Activated CD4-positive, alpha-beta T cell treated with anti-CD3 and anti-CD28 coated beads, Interleukin-2, Interleukin-4, amounts not matched to agents 100 ng/mL and 50 ng/mL, durations not matched to agents 16 hours and 8 hours (primary cell): ENCODE data around the gene SYPL2.
A peak's percentile ranks its signal among the peaks of the same experiment; 100 is the strongest.

ENCODE experiments used
- DNase-seq: peaks from one replicate; pipeline ENCODE4 v3.0.0-alpha.2; 2020; ENCODE audit warnings: low spot score

Gene SYPL2

DNA sequence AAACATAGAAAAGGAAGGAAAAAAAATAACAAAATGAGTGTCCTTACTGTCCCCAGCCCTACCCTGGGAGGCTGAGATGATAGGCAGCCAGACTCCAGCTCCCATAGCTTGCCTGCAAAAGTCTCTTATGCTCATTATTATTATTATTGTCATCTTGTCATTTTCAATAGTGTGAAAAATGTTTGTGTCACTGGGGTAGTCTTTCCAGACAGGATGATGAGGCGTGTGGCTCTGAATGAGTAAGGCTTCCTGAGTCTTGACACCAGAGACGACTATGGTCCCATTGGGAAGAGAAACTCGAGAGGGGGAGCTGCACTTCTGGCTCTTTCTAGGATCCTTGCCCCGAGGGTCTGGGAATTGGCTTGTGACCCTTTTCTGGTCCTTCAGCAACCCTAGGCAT lies 26.4 kb downstream of the SYPL2 start:
- DNase-seq: no peak

DNA sequence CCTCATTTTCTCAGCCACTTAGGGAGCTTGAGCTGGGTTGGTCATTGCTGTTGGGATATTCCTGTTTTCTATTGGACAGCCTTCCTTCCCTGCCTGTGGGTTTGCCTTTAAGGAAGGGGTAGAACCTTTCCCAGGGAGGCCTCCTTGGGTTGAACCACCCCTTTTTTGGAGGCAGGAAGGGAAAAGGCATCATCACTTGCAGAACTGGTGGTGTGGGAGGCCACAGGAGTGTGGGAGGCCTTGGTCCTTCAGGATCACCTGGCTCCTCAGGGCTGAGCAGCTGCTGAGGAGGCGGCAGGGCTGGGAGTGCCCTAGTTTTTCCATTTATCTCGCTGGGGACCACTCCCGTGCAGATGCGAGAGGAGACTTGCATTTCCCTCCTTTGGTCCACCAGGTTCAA lies 26.9 kb downstream of the SYPL2 start:
- no peak for DNase-seq

DNA sequence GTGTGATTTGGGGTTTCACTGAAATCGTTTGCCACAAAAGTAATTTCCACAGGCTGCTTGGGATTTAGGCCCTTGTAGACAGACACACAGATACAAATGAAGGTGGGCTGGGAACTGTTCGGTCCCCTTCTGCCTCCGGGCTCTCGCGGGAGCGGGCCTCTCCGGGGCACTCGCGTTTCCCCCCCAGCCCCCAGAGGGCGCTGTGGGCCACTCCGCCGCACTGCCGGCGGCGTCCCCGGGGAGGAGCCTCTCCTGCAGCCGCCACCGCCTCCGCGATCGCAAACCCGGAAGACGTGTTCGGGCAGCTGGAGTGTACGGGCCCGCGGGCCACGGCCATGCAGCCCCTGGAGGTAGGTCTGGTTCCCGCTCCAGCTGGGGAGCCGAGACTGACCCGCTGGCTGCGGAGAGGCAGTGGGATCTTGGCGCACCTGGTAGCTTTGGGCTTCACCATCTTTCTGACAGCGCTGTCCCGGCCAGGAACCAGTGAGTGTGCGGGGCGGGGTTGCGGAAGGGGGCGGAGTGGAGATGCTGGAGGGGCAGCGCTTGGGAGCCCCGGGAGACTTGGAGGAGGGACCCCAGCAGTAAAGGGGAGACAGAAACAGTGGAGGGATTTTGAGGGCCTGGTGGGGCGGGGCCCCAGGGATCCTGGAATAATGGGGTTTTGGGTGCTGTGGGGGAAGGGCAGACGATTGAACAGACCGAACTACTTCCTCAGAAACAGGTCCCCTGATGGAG lies 27.6 kb downstream of the SYPL2 start, which contains the start of gene CYB561D1:
TSS of gene CYB561D1 (plus strand) at position 290 of the 735 bp plus-strand sequence. CDS start at position 336, 46 bp downstream.
- DNase-seq: peak; percentile 89

DNA sequence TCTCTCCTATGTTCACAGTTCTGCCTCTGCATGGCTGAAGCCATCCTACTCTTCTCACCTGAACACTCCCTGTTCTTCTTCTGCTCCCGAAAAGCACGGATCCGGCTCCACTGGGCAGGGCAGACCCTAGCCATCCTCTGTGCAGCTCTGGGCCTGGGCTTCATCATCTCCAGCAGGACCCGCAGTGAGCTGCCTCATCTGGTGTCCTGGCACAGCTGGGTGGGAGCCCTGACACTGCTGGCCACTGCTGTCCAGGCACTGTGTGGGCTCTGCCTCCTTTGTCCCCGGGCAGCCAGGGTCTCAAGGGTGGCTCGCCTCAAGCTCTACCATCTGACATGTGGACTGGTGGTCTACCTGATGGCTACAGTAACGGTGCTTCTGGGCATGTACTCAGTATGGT lies 29.4 kb downstream of the SYPL2 start:
- DNase-seq: no peak

DNA sequence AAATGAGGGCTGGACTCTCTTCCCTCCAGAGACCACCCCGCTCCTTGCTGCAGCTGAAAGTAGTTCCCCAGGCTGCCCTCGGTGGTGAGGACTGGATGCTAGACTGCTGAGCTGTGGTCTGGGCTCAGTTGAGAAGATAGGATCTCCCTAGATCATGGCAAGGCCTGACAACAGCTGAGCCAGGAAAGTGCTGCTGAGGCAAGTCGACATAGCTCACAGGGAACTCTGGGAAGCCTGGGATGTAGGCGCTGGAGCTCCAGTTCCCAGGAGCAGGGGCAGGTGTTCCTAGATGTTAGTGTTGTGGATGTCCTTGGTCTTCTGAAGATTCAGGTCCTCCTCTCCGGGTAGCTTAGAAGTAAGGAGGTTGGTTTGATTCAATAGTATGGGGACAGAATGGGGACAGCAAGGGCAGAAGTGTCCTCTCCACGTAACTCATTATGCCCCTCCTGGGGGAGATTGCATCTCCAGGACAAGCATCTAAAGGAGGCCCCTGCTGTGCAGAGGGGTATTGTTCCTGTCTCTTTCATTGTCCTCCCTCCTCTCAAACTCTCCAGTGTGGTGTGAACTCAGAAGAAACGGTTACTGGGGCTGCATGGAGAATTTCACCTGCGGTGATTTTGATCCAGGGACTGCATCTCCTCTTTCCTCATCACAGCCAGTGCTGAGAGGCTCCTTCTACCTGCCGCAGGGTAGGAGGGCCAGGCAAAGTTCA lies 31.3 kb downstream of the SYPL2 start:
- DNase-seq: no peak

DNA sequence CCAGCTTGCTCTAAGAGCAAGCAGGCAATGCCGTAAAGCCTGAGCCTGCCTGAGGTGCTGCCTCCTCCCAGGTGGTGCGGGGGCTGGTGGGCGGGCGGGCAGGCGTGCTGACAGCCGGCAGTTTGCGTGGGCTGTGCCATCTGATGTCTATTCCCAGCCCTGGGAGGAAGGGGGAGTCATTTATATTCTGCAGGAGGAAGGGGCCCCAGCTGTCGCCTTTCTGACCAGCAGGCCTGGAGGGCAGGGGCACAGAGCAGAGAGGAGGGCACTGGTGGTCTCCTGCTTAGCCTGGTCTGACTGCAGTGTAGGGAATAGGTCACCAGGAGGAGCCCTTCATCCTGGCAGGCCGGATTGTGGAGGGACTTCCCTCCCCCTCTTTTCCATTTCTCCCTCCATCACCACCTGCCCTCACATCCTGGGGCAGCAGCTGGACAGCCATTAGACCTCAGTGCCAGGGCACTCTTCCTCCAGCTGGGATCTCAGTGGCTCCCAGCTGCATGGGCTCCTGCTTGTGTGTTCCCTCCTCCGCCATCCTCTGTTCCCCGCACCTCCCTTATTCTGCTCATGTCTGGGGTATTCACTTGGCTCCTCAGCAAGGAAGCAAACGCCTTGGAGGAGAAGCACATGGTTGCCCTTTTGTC lies 31.9 kb downstream of the SYPL2 start:
- DNase-seq: no peak

DNA sequence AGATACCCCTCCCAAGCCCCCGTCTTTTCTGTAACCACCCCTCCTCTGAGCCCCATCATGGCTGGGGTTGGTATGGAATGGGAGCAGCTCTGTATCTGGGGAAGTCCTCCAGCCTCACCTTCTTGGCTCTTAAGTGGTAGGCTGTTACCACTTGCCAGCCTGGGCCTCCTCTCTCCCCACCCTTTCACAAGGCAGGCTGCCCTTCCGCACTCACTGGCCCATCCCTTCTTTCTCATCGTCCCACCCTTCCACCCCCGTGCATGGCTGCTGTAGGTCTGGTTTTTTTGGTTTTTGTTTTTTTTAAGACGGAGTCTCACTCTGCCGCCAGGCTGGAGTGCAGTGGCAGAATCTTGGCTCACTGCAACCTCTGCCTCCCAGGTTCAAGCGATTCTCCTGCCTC lies 32.7 kb downstream of the SYPL2 start:
- DNase-seq: no peak

DNA sequence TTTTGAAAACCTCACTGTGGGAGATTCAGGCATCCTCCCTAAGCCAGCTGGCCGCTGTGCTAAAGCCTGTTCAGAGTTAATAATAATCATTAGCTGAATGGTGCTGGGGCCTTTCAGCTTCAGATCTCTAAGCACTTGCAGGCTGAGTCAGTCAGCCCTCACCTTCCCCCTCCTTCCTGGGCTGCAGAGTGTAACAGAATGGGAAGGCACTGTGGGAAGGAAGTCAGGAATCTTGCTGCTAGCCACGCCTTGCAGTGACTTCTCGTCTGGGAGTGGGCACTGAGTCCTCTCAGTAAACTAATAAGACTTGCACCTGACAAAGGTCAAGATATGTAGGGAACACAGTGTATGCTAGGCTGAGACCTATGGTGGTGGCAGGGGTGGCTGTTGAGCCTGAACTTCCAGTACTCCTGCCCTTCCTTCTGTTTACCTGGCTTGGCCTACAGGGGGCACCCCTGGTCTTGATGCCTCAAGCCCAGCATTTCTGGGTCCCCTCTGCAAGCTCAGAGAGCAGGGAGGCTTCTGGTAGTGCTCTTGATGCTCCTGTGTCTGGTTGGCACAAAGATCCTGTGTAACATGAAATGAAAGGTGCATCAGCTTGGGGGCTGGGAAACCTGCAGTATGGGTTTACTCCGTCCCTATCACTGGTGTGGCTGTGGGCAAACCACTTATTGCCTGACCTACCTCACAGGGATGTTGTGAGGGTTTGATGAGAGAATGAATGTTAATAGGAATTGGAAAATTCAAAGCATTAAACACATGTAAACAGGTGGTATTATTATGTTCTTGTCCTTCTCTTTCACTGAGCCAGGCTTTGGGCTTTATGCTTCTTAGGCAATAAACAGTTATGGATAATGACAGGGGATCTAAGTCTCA lies 33.6 kb downstream of the SYPL2 start:
- peak; percentile 34 for DNase-seq

DNA sequence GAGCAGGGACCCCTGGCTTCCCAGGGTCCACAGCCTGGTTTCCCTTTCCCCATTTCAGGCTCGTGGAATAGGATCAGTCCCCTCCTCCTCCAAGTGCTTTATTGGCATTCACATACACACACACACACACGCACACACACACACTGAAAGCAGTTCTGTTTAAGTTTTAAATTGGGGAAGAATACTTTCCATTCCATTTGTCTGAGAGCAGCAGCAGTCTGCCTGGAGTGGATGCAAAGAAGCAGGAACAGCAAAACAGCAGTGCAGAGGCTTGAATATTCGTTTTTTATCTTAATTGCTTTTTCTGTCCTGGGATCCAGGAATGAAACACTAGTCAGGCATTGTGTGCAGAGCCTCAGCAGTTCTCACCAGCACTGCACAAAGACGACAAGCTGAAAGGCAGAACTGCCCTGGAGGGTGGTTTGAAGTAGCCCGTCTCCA lies 34.6 kb downstream of the SYPL2 start:
- DNase-seq: no peak

DNA sequence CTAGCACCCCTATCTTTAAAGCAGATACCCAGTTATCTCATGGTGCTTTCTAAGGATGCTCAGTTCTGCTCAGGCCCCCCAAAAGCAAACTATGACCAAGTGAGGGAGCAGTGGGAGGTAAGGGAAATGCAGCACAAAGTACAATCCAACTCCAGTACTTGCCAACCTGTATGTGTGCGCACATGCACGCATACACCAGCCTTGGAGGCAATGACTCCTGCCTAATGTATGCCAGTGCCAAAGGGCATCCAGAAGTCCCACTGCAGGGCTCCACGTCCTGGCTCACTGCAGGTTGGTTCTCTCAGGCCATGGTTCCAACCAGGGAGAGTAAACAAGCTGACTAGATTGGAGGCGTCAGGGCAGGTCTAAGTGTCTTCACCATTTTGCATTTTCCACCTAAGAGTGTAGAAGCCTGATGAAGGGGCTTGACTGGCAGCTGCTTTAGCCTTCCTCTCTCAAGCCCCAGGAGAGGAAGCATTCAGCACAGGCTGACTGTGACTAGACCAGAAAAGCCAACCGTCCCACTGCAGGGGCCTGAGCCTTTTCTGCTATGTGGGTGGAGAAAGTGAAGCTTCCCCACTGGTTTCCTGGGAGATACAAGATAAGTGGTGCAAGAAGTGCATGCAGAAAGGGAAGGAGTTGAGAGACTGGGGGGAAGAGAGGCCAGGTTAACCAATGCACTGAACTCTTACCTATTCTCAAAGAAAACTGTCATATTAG lies 35.5 kb downstream of the SYPL2 start:
- no peak for DNase-seq

DNA sequence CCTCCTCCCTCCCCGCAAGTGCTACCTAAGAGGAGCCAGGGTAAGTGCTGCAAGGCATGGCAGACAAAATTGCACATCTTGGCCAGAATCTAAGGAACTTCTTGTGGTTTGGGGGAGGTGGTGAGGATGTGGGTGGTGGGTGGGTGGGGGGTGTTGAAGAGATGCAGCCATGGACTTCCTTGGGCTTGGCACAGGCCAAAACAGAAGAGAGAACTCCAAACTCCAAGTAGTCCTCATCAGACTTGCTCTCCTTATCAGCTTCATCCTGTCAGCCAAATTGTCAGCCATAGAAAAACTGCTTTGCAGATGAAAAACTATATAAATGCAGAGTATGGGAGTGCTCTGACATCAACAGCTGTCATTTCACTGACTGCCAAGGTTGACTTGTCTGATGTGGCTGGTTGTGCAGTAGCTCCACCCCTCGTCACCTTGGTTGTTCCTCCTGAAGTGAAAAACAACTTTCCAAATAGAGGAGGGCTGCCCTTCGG lies 36.1 kb downstream of the SYPL2 start:
- peak; percentile 9 for DNase-seq

DNA sequence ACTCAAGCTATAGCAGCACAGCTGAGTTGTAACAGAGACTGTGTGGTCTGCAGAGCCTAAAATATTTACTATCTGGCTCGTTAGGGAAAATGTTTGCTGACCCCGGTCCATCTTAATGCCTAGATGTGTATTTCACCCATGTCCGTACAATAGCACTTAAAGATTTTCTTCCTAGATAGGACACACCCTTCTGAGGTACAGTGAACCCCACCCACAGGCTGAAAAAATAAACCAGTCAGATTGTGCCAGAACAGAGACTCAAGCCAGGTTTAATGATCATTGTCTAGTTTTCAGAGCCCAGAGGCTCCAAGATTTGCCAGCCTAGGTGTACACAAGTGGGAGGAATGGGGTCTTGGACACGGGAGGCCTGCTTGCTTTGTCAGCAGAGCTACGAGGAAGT lies 37.6 kb downstream of the SYPL2 start:
- no peak for DNase-seq

DNA sequence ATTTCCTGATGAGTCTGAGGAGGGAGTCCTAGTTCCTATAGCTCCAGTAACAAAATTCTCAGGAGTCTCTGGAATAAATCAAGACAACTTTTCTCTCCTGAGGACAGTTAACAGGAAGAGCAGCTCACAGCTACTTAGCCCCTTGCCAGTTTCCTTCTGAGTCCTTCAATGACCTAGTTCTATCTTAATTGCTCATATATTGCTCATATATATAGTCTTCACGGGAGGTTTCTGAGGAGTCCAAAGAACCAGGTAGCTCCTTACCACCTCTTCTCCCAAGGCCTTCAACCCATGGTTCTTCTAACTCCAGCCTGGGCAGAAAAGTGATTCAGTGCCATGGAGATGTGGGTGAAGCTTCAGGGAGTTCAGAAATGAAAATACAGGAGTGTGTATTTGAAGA lies 38.6 kb downstream of the SYPL2 start:
- no peak for DNase-seq

DNA sequence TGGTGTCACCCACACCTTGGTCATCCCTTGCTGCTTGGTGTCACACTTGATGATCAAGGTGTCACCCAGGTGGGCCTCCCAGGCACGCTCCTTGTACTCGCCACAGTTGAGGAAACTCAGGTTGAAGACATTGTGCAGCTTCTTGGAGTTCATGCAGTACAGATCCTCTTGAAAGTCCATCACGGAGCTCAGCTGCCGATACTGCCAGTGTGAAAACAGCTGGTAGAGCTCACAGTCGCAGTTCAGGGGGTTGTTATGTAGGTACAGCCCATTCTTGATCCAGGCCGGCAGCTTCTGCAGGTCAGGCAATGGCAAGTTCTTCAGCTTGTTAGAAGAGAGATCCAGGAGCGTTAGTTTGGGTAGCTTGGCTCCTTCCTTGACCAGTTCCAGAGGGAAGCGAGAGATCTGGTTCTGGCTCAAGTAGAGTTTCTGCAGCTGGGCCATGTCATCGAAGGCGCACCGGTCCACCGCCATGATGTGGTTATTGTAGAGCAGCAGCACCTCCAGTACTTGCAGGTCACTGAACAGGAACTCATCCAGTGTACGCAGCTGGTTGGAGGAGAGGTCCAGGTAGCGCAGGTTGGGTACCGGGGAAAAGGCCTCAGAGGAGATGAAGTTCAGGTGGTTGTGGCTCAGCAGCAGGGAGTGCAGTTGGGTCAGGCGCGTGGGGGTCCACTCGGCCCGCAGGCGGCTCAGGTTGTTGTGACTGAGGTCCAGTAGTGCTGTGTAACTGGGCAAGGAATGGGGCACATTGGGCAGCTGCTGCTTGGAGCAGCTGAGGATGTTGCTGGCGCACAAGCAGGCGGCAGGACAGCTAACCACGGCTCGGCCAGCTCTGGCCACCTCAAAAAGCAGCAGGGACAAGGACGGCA lies 41.9 kb downstream of the SYPL2 start:
- no peak for DNase-seq

DNA sequence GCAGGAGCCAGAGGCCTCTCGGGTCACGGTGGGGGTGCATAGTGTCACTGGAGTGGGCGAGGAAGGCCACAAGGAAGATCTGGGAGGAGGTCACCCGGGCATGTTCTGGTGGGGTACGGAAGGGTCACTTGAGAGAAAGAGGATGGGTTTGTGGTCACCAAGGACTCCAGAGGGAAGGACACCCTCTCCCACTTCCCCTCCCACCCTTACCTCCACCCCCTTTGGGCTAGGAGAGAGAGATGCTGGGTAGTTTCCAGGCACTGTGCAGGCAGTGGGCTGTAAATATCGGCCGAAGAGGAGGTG lies 42.5 kb downstream of the SYPL2 start:
- no peak for DNase-seq

DNA sequence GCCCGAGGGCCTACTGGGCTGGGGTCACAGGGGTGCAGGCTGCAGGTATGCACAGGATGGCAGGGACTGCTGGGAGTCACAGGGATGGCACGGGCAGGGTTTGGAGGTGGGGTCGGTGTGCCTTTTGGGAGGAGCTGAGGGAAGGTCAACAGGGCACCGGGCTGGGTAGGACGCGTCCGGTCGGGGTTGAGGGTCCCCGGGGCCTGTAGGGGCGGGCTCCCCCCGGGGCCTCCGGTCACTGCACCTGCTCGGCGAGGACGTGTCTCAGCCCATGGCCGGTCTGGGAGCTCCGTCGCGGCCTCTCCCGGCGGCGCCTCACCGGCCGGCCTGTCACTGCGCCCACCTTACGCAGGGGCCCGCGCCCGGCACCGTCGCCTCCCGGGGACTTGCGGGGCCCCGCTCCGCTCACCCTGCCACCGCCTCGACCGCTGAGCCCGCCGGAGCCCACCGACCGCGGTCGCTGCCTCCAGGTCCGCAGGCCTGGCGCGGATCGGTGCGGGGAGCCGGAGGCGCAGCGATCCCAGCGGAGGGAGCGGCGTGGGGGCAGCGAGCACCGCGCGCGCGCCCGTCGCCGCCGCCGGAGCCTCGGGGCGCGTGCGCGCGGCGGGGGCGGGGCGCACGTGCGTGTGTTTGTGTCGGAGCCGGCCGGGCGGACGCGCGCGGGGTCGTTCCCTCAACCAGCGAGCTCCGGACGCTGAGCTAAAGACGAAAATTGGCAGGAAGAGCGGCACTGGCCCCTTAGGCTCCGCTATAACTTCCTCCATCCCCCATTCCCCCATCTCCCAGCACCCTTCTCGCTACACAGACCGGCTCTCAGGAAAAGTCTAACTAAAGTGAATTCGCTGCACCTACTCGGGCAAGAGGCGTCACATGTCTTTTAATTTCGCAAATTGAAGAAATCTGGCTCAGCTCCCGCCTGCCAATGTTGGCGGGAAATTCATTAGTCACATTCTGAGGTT lies 43.1 kb downstream of the SYPL2 start, which contains the start of gene AMIGO1:
TSS of gene AMIGO1 (minus strand) at position 552 of the 959 bp plus-strand sequence. CDS start 815 bp downstream, outside the sequence.
- peak; percentile 19 for DNase-seq

DNA sequence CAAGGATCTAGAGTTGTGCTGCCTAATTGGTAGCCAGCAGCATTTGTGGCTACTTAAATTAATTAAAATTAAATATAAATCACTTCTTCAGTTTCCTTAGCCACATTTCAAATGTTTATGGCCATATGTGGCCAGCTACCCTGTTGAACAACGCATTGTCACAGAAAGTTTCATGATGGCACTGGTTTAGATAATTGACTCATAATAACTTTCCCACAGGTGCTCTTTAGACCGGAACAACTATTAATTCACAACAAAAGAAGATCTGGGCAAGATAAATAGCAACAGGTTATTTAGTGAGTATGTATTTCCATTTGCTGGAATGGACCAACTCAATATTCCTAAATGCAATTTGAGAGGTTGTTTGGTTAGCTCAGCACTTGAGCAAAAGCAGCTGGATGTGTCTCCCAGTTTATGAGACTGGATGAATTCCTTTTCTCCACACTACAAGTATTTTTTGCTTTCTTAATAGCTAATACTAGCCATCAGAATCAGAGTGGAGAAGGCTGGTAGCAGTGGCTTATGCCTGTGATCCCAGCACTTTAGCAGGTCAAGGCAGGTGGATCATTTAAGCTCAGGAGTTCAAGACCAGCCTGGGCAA lies 46.9 kb downstream of the SYPL2 start:
- no peak for DNase-seq

DNA sequence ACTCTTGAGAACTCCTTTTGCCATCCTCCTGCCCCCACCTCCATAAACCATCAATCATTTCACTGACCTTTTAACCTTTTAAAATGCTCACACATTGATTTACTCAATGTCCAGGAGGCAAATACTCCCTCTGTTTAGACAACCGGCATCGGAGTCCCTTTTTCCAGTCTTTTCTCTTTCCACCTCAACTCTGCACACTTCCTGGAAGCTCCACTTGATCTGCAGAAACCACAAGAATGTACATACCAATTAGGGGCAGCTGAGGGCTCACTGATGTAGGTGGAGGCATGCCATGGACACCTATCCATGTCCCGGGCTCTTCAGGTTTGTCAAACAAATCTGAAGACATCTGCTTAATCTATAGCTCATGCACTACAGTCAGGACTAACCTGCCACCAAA lies 48.5 kb downstream of the SYPL2 start:
- DNase-seq: no peak

DNA sequence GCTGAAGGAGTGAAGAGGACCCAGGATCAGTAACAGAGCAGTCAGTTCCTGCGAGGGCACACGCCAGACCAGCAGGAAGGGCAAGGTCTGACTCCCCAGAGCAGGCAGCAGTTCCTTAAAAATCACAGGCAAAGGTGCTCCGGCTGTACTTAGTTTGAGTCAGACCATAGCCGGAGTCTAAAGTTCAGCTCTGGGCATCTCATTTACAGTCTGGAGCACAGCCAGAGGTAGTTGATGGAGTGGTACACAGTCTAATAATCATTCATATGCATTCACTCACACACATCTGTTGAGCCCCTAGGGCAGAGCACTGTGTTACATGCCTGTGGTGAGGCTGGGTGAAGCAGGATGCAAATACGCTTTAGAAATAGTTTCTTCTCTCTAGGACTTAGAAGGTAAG lies 50.5 kb downstream of the SYPL2 start:
- no peak for DNase-seq
